ELF-1 (cell line): ENCODE data around the gene HIVEP3.

Source experiments
- DNase-seq: peaks from one replicate; pipeline ENCODE4 v3.0.0-alpha.2; 2016; ENCODE audit warnings: low read depth, low spot score

The HIVEP3 gene

GRCh38 chr1:41518471-41518870 is 400.3 kb downstream of the HIVEP3 start:
- no peak for DNase-seq

GRCh38 chr1:41517062-41517438 is 401.7 kb downstream of the HIVEP3 start:
- DNase-seq: no peak

GRCh38 chr1:41516168-41517061 is 402.3 kb downstream of the HIVEP3 start:
- peak; percentile 96 for DNase-seq

GRCh38 chr1:41515778-41516167 is 402.9 kb downstream of the HIVEP3 start:
- DNase-seq: no peak

- DNase-seq: peak; percentile 73
These were observed 403.5 kb downstream of the HIVEP3 start for GRCh38 chr1:41515131-41515678.

- no peak for DNase-seq
These were observed 404.3 kb downstream of the HIVEP3 start for GRCh38 chr1:41514381-41514780.

GRCh38 chr1:41513383-41513735 is 405.4 kb downstream of the HIVEP3 start:
- peak; percentile 46 for DNase-seq

GRCh38 chr1:41512701-41513382 is 405.9 kb downstream of the HIVEP3 start:
- DNase-seq: no peak

GRCh38 chr1:41511239-41511540 is 407.5 kb downstream of the HIVEP3 start:
- no peak for DNase-seq

- DNase-seq: no peak
These were observed 408.0 kb downstream of the HIVEP3 start for GRCh38 chr1:41510531-41511238.

GRCh38 chr1:41509270-41509671 is 409.5 kb downstream of the HIVEP3 start:
- no peak for DNase-seq

- no peak for DNase-seq
These were observed 410.4 kb downstream of the HIVEP3 start for GRCh38 chr1:41508290-41508689.

- DNase-seq: no peak
These were observed 410.9 kb downstream of the HIVEP3 start for GRCh38 chr1:41507836-41508235.

- DNase-seq: no peak
These were observed 411.5 kb downstream of the HIVEP3 start for GRCh38 chr1:41507110-41507720.

- DNase-seq: no peak
These were observed 414.3 kb downstream of the HIVEP3 start for GRCh38 chr1:41504114-41505035.

- no peak for DNase-seq
These were observed 415.1 kb downstream of the HIVEP3 start for GRCh38 chr1:41503538-41504113.

GRCh38 chr1:41502912-41503311 is 415.8 kb downstream of the HIVEP3 start:
- no peak for DNase-seq

- no peak for DNase-seq
These were observed 417.1 kb downstream of the HIVEP3 start for GRCh38 chr1:41501581-41501980.

GRCh38 chr1:41500781-41501518 is 417.8 kb downstream of the HIVEP3 start:
- peak; percentile 65 for DNase-seq

GRCh38 chr1:41500378-41500777 is 418.3 kb downstream of the HIVEP3 start:
- DNase-seq: no peak
